HAP-1 (cell line): ENCODE data around the gene GPRIN2.

Experiments
- DNase-seq, 2 experiments: peaks; one replicate each; pipeline ENCODE4 v3.0.0-alpha.2; 2016 to 2020; ENCODE audit warnings: low spot score in 2 of 2
- H3K27me3 ChIP-seq: fragments of 250-450 bp; sonication (Bioruptor Pico); 2 replicates; pipeline ENCODE4 v1.5.1; 2020; ENCODE audit warnings: low read depth, mild to moderate bottlenecking, moderate library complexity
- H3K36me3 ChIP-seq: fragments of 250-450 bp; sonication (Bioruptor Pico); replicated peaks from 2 replicates; pipeline ENCODE4 v1.5.1; 2020; ENCODE audit warnings: mild to moderate bottlenecking
- H3K4me1 ChIP-seq: fragments of 250-450 bp; sonication (Bioruptor Pico); 2 replicates; pipeline ENCODE4 v1.5.1; 2020; ENCODE audit warnings: mild to moderate bottlenecking
- H3K4me3 ChIP-seq: fragments of 250-450 bp; sonication (Bioruptor Pico); 2 replicates; pipeline ENCODE4 v1.5.1; 2020; ENCODE audit warnings: mild to moderate bottlenecking, moderate library complexity
- H3K9me3 ChIP-seq: fragments of 250-450 bp; sonication (Bioruptor Pico); 2 replicates; pipeline ENCODE4 v1.5.1; 2020; ENCODE audit warnings: mild to moderate bottlenecking, moderate library complexity
- in situ Hi-C: fragments of 300-500 bp; cut with MboI; formaldehyde crosslinking; loops from 3 replicates; pipeline ENCODE4 v1.14.3; 2020; ENCODE audit warnings: low sequenced_read_pairs, inconsistent platforms, mixed read lengths

Gene GPRIN2

GRCh38 chr10:46558122-46558391 lies 1.6 kb upstream of the GPRIN2 start:
- no peaks in the 10 kb centered on the region for H3K27me3 ChIP-seq
- no peaks in the 10 kb centered on the region for H3K36me3 ChIP-seq
- H3K4me1 ChIP-seq: no peaks in the 10 kb centered on the region
- H3K4me3 ChIP-seq: no peak overlapping the region
- no peaks in the 10 kb centered on the region for H3K9me3 ChIP-seq
- in situ Hi-C loops: no loop called here
- no peak for DNase-seq

DNA sequence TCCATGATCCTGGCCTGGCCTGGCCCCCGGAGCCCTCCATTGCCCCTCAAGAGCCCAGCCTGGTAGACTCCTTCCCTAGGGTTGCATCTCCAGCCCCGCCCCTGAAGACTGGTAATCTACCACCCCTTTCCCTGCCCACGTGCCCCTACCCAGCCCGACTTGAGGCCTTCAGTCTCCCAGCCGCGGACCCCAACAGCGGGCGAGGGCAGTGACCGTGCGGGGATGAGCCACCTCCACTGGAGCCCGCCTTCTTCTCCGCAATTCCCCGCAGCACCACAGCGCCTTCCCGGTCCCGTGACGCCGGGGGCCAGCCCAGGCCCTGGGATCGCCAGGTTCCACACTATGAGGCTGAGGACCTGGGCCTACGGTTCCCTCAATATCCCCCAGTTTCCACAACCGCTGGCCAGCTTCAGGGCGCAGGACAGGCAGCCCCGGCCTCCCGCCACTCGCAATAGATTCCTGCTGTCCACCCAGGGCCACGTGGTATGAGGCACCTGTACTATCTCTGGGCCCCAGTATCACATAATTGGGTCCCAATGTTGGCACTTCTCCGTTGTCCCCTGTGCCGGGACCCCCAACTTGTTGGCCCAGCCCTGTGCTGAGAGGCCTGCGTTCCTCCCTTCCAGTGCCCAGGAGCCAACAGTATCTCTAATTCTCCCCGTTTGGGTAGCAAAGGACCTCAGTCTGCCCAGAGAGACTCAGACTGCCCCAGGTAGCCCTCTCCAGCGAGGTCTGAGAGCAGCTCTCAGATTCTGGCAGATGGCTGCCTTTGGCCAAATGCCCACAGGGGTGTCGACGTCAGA lies 1.1 kb upstream of the GPRIN2 start:
- no peaks in the 10 kb centered on the region for H3K9me3 ChIP-seq
- no peaks in the 10 kb centered on the region for H3K4me1 ChIP-seq
- DNase-seq: peak; percentile 0 to 8
- no peak overlapping the region for H3K4me3 ChIP-seq
- no peaks in the 10 kb centered on the region for H3K36me3 ChIP-seq
- in situ Hi-C loops: no loop called here
- H3K27me3 ChIP-seq: no peaks in the 10 kb centered on the region

GRCh38 chr10:46555713-46556514 lies 544 bp downstream of the GPRIN2 start:
- in situ Hi-C loops: no loop called here
- no peaks in the 10 kb centered on the region for H3K27me3 ChIP-seq
- peak in 1 of 2 experiments; percentile 42 for DNase-seq

DNA sequence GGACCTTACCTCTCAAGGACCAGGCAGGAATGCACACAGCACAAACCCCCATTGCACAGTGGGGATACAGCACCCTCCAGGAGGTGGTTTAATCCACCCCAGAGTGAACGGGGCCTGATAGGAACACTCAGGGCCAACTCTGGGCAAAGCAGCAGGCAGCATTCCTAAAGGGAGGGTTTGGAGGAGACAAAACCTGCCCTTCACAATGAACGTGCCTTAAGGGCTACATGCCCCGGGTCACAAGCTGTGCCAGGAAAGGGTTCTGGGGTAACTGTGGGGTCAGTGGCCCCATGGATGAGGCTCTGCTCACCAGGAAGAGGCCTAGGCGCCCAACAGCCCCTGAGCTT lies 1.1 kb downstream of the GPRIN2 start:
- peak in 1 of 2 experiments; percentile 5 for DNase-seq
- Histone ChIP-seq H3K27me3 (no peaks in the 10 kb centered on the region), H3K36me3 (no peaks in the 10 kb centered on the region), H3K9me3 (no peaks in the 10 kb centered on the region), H3K4me3 (no peak overlapping the region), H3K4me1 (no peaks in the 10 kb centered on the region)
- in situ Hi-C loops: no loop called here

More at GRCh38 chr10:46555713-46556514, 544 bp downstream of the GPRIN2 start:
- Histone ChIP-seq H3K4me3 (peak overlapping the region; percentile 16), H3K4me1 (no peaks in the 10 kb centered on the region), H3K9me3 (no peaks in the 10 kb centered on the region), H3K36me3 (no peaks in the 10 kb centered on the region)

DNA sequence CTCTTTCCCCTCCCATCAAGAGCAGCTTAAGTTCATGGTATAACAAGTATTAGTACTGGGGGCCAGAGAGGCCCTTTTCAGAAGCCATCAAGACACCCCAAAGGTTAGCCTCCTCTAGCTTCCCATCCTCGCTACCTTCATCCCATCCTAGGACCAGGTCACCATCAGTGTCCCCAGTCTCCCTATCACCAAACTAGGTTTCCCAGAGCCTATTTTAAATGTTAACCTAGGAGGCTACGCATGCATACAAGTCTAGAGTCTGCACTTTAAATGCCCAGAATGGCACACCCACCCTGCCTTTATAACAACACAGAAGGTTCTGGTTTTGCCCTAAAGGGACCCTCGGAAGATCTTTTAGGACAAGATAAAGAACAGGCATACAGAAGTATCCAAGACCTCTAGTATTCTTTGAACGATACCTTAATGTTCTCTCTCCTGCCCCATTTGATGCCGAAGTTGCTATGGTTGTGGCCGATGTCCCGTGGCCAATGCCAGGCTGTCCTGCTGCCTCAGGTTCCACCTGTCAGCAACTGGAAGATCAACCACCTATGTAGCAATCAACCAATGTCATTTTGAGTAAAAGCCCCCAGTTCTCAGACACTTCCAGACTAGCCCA lies 2.2 kb downstream of the GPRIN2 start:
- in situ Hi-C loops: no loop called here
- no peaks in the 10 kb centered on the region for H3K27me3 ChIP-seq

GRCh38 chr10:46553238-46554049 lies 3.0 kb downstream of the GPRIN2 start:
- Histone ChIP-seq H3K27me3 (no peaks in the 10 kb centered on the region), H3K9me3 (no peaks in the 10 kb centered on the region), H3K4me1 (no peaks in the 10 kb centered on the region), H3K4me3 (no peak overlapping the region), H3K36me3 (no peaks in the 10 kb centered on the region)
- in situ Hi-C loops: no loop called here
- DNase-seq: no peak

More for the DNA sequence above, 2.2 kb downstream of the GPRIN2 start:
- Histone ChIP-seq H3K9me3 (no peaks in the 10 kb centered on the region), H3K36me3 (no peaks in the 10 kb centered on the region), H3K4me3 (no peak overlapping the region), H3K4me1 (no peaks in the 10 kb centered on the region)
- DNase-seq: no peak

- H3K27me3 ChIP-seq: no peaks in the 10 kb centered on the region
- no peak overlapping the region for H3K4me3 ChIP-seq
- DNase-seq: peak in 1 of 2 experiments; percentile 6
- no peaks in the 10 kb centered on the region for H3K36me3 ChIP-seq
- H3K4me1 ChIP-seq: no peaks in the 10 kb centered on the region
- in situ Hi-C loops: no loop called here
- no peaks in the 10 kb centered on the region for H3K9me3 ChIP-seq
Observed at GRCh38 chr10:46552526-46553237, 3.8 kb downstream of the GPRIN2 start.

DNA sequence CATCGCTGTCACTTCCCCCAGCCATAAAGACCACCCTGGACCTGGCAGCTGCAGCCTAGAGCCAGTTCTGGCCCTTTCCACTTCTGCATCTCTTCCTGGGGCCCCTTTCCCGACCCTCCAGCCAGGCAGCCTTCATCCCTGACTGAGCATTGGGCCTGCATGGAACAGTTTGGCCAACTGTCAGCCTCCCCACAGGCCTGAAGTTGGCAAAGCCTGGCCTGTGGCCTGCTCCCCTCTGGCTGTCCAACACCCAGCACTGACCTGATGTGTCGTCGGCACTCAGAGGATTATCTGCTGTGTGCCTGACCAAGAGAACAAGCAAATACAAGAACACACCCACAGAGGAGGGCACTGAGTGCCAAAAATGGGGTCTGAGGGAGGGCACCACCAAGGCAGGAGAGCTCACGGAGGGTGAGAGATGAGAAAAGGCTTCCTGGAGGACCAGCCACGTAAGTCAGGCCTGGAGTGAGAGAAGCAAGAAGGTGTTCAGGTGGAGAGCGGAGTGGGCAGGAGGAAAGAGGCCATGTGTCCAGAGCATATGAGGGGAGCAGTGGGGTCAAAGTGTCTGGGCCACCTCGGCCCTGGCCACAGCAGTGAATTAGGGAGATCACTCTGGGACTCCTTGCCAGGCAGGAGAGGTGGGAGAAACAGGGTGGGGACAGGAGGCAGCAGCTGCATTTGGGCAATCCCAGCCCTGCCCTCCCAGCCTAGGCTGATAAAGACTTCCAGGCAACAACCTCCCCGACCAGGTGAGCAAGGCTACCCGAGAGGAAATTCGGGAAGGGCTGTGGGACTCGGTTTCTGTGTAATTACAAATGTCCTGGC lies 4.5 kb downstream of the GPRIN2 start:
- Histone ChIP-seq H3K9me3 (no peaks in the 10 kb centered on the region), H3K27me3 (no peaks in the 10 kb centered on the region), H3K4me1 (no peaks in the 10 kb centered on the region), H3K4me3 (no peak overlapping the region), H3K36me3 (no peaks in the 10 kb centered on the region)
- peak in 1 of 2 experiments; percentile 8 for DNase-seq
- in situ Hi-C loops: no loop called here

DNA sequence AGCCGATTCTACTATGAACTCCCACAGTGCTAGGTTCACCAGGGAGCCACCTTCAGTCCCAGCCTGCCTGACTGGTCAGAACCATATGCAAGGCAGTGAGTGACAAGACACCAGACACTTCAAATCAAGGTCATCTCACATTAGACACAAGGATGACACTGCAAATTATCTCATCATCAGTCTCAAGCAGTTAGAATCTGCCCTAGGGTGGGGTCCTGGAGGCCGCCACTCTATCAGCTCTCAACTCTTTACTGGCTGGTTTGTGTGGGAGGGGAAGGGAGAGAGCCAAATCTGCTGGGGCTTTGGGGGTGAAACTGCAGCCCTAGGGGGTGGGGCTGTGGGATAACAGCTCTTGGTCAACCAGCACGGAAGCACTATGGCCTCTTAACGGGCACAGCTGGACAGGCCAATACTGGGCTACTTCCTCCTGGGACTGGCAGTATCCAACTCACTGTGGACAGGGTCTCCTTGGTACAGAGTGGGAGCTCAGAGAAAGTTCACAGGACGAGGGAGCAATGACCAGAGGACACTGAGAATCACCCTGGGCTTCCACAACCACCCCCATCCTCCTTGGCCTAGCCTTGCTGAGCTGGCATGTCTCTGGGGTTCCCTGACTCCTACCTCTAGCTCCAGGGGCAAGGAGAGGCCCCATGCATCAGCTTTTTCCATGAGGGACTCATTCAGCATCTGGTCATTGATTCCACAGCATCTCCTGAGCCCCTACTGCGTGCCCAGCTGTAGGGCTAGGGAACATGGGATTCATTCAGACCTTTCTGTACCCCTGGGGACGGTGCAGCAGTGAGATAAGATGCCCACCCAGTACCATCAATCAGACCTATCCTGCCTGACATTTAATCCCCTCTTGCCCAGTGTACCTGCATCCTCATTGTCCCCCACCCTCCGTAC lies 5.4 kb downstream of the GPRIN2 start:
- DNase-seq: no peak
- in situ Hi-C loops: no loop called here
- H3K9me3 ChIP-seq: no peaks in the 10 kb centered on the region
- H3K36me3 ChIP-seq: no peaks in the 10 kb centered on the region
- H3K4me3 ChIP-seq: no peak overlapping the region
- H3K27me3 ChIP-seq: peaks cover 2% of the 10 kb centered on the region; the same call in 1 of the 2 replicates
- no peaks in the 10 kb centered on the region for H3K4me1 ChIP-seq

DNA sequence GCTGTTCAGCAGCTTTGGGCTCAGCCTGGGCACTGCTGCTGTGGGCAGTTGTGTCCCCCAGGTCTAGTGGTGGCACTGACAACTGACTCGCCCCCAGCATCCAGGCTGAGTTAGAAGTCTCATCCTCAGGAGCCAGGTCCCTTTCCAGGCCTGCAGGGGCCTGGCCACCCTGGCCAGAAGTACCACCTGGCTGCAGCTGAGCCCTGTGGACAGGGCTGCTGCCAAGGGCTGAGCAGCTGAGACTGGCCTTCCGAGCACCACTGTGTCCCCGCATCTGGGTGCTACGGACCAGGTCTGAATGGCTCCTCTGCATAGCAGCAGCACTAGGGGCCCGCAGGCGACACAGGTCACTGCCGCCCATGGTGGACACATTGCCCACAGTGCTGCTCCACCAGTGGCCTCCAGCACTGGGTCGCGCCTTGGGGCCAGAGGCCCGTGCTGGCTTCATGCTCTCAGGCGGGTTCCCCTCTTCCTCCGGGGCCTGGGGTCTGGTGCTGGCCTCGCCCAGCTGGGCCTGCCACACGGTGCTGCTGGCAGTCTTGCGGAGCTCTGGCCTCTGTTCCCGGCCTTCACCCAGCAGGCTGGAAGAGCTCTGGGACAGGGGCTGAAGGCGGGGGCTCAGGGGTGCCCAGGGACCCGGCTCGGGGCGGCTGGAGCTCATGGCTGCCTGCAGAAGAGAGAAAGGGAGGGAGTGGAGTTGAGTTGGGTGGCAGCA lies 6.2 kb downstream of the GPRIN2 start:
- H3K9me3 ChIP-seq: no peaks in the 10 kb centered on the region
- H3K27me3 ChIP-seq: peaks cover 2% of the 10 kb centered on the region; the same call in 1 of the 2 replicates
- H3K36me3 ChIP-seq: no peaks in the 10 kb centered on the region
- no peaks in the 10 kb centered on the region for H3K4me1 ChIP-seq
- in situ Hi-C loops: no loop called here
- H3K4me3 ChIP-seq: no peak overlapping the region
- no peak for DNase-seq
